ENCODE results near the gene BDH1. TPM values are rescaled to one million over a fixed set of nuclear protein-coding genes. Genes with fewer than 3 reads are reported as not detected.

Gene BDH1
- polyA plus RNA-seq, 1 experiment, result 6.1 TPM

- ChIA-PET CTCF (interaction anchor here (5.6 kb wide), 1 partner anchor 12 kb away, joined by 57 read pairs; no protein-coding TSS in a partner anchor), POLR2A (interaction anchor here (1.0 kb wide), 1 partner anchor 9 kb away, joined by 3 read pairs; no protein-coding TSS in a partner anchor)
- Histone ChIP-seq H3K27ac (ENCODE audit: low read depth, low read length) (no peak overlapping the region), H3K9me3 (ENCODE audit: control insufficient read depth, insufficient read depth, low read length) (no peaks in the 10 kb centered on the region), H3K4me3 (ENCODE audit: low read depth, low read length) (no peak overlapping the region), H3K27me3 (ENCODE audit: control insufficient read depth, insufficient read depth, low read length) (no peaks in the 10 kb centered on the region)
- no peak for DNase-seq (ENCODE audit: low read depth, low spot score)
- TF ChIP-seq CTCF (IDR thresholded peaks at IDR 0.05; ENCODE audit: low read depth, low read length), result no peak
These were observed 30.4 kb upstream of the BDH1 start for GRCh38 chr3:197586181-197586580.

DNA sequence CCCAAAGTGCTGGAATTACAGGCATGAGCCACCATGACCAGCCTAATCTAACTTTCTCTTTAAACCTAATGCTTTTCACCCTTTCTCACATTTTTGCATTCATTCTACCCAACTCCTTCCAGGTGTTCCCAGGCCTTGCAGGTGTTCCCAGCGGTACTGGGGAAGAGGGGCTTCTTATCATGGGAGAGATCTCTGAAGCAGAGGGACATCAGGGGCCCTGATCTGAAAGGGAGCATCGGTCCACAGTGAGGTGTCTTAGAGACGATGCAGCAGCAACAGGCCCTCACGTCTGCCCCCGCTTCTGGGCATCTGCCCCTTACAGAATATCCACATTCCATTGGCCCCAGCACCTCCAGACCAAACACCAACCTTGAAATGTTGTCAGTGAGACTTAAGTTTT is 29.0 kb upstream of the BDH1 start:
- POLR2A ChIA-PET, result no interaction called here

GRCh38 chr3:197583371-197583770 is 27.6 kb upstream of the BDH1 start:
- H3K27me3 ChIP-seq (ENCODE audit: control insufficient read depth, insufficient read depth, low read length), result no peaks in the 10 kb centered on the region
- CTCF ChIA-PET, result interaction anchor here (3.6 kb wide), 1 partner anchor 15 kb away, joined by 25 read pairs; no protein-coding TSS in a partner anchor

More for the DNA sequence above, 29.0 kb upstream of the BDH1 start:
- DNase-seq (ENCODE audit: low read depth, low spot score), result no peak
- TF ChIP-seq CTCF (IDR thresholded peaks at IDR 0.05; ENCODE audit: low read depth, low read length), result no peak
- CTCF ChIA-PET, result interaction anchor here (3.6 kb wide), 1 partner anchor 14 kb away, joined by 25 read pairs; no protein-coding TSS in a partner anchor
- H3K9me3 ChIP-seq (ENCODE audit: control insufficient read depth, insufficient read depth, low read length), result no peaks in the 10 kb centered on the region
- H3K27ac ChIP-seq (ENCODE audit: low read depth, low read length), result no peak overlapping the region
- no peaks in the 10 kb centered on the region for H3K27me3 ChIP-seq (ENCODE audit: control insufficient read depth, insufficient read depth, low read length)
- H3K4me3 ChIP-seq (ENCODE audit: low read depth, low read length), result no peak overlapping the region

GRCh38 chr3:197580253-197580691 is 24.5 kb upstream of the BDH1 start:
- Histone ChIP-seq H3K4me3 (ENCODE audit: low read depth, low read length) (no peak overlapping the region), H3K9me3 (ENCODE audit: control insufficient read depth, insufficient read depth, low read length) (no peaks in the 10 kb centered on the region), H3K27me3 (ENCODE audit: control insufficient read depth, insufficient read depth, low read length) (peaks cover 16% of the 10 kb centered on the region), H3K27ac (ENCODE audit: low read depth, low read length) (no peak overlapping the region)
- ChIA-PET CTCF (interaction anchor here (5.0 kb wide), 1 partner anchor 18 kb away, joined by 29 read pairs; no protein-coding TSS in a partner anchor), POLR2A (no interaction called here)
- no peak for TF ChIP-seq CTCF (IDR thresholded peaks at IDR 0.05; ENCODE audit: low read depth, low read length)
- DNase-seq (ENCODE audit: low read depth, low spot score), result no peak

More at GRCh38 chr3:197583371-197583770, 27.6 kb upstream of the BDH1 start:
- TF ChIP-seq CTCF (IDR thresholded peaks at IDR 0.05; ENCODE audit: low read depth, low read length), result no peak
- DNase-seq (ENCODE audit: low read depth, low spot score), result no peak
- no peak overlapping the region for H3K27ac ChIP-seq (ENCODE audit: low read depth, low read length)
- no peaks in the 10 kb centered on the region for H3K9me3 ChIP-seq (ENCODE audit: control insufficient read depth, insufficient read depth, low read length)
- POLR2A ChIA-PET, result no interaction called here
- no peak overlapping the region for H3K4me3 ChIP-seq (ENCODE audit: low read depth, low read length)

- POLR2A ChIA-PET, result no interaction called here
- Histone ChIP-seq H3K27ac (ENCODE audit: low read depth, low read length) (no peak overlapping the region), H3K9me3 (ENCODE audit: control insufficient read depth, insufficient read depth, low read length) (no peaks in the 10 kb centered on the region), H3K27me3 (ENCODE audit: control insufficient read depth, insufficient read depth, low read length) (peaks cover 17% of the 10 kb centered on the region), H3K4me3 (ENCODE audit: low read depth, low read length) (no peak overlapping the region)
- CTCF ChIA-PET, result interaction anchor here (5.0 kb wide), 1 partner anchor 20 kb away, joined by 29 read pairs; no protein-coding TSS in a partner anchor
- no peak for TF ChIP-seq CTCF (IDR thresholded peaks at IDR 0.05; ENCODE audit: low read depth, low read length)
- DNase-seq (ENCODE audit: low read depth, low spot score), result no peak
These were observed 22.6 kb upstream of the BDH1 start for GRCh38 chr3:197578376-197578775.
